ENCODE results near the gene RELA. TPM values are rescaled to one million over a fixed set of nuclear protein-coding genes. Genes with fewer than 3 reads are reported as not detected.

The RELA gene
- total RNA-seq, 1 donor from 2014 or later: 64.8 TPM

GRCh38 chr11:65609229-65609628 lies 53.5 kb downstream of the RELA start:
- peaks cover 8% of the 10 kb centered on the region for H3K36me3 Mint-ChIP-seq
- no peak overlapping the region for H3K27ac Mint-ChIP-seq
- peaks cover 23% of the 10 kb centered on the region for H3K4me1 Mint-ChIP-seq (ENCODE audit: unreplicated experiment)
- TF ChIP-seq CTCF (conservative IDR thresholded peaks at IDR 0.05): no peak
- no peaks in the 10 kb centered on the region for H3K27me3 Mint-ChIP-seq
- no peak overlapping the region for H3K4me3 Mint-ChIP-seq
- no peak for DNase-seq (ENCODE audit: extremely low spot score, unreplicated experiment)
- H3K9me3 Mint-ChIP-seq: no peaks in the 10 kb centered on the region

GRCh38 chr11:65607614-65608426 lies 54.9 kb downstream of the RELA start:
- Mint-ChIP-seq H3K27ac (no peak overlapping the region), H3K4me1 (ENCODE audit: unreplicated experiment) (peaks cover 23% of the 10 kb centered on the region), H3K36me3 (peaks cover 13% of the 10 kb centered on the region), H3K27me3 (no peaks in the 10 kb centered on the region), H3K4me3 (peak overlapping the region; percentile 52), H3K9me3 (no peaks in the 10 kb centered on the region)
- no peak for DNase-seq (ENCODE audit: extremely low spot score, unreplicated experiment)
- TF ChIP-seq CTCF (conservative IDR thresholded peaks at IDR 0.05): no peak

GRCh38 chr11:65606876-65607613 lies 55.7 kb downstream of the RELA start:
- Mint-ChIP-seq H3K27me3 (no peaks in the 10 kb centered on the region), H3K36me3 (peaks cover 9% of the 10 kb centered on the region), H3K27ac (no peak overlapping the region), H3K4me3 (peak overlapping the region; percentile 76), H3K4me1 (ENCODE audit: unreplicated experiment) (peaks cover 18% of the 10 kb centered on the region), H3K9me3 (no peaks in the 10 kb centered on the region)
- TF ChIP-seq CTCF (conservative IDR thresholded peaks at IDR 0.05): no peak
- peak; percentile 93 for DNase-seq (ENCODE audit: extremely low spot score, unreplicated experiment)

- H3K27me3 Mint-ChIP-seq: no peaks in the 10 kb centered on the region
- H3K4me1 Mint-ChIP-seq (ENCODE audit: unreplicated experiment): peaks cover 2% of the 10 kb centered on the region
Measured at GRCh38 chr11:65604258-65604657, 58.5 kb downstream of the RELA start.

More at GRCh38 chr11:65604258-65604657, 58.5 kb downstream of the RELA start:
- no peak for DNase-seq (ENCODE audit: extremely low spot score, unreplicated experiment)
- no peak for TF ChIP-seq CTCF (conservative IDR thresholded peaks at IDR 0.05)
- Mint-ChIP-seq H3K4me3 (no peak overlapping the region), H3K36me3 (peaks cover 9% of the 10 kb centered on the region), H3K9me3 (no peaks in the 10 kb centered on the region), H3K27ac (no peak overlapping the region)

Small RNAs within 50 kb of the gene (microRNA-seq; reads per million reads assigned to microRNA genes)
- not detected for gene MIR4489
- gene MIR4690: not detected

Other genes starting within 250 kb of the RELA start
- gene NEAT1, start 240.1 kb downstream of the RELA start, total RNA-seq (ENCODE audit: low replicate concordance): 229 and 395 TPM in 2 replicates
- gene MALAT1, start 163.9 kb downstream of the RELA start, total RNA-seq (ENCODE audit: low replicate concordance): 4,133 and 6,276 TPM in 2 replicates
- 79.4 and 80.4 TPM in 2 replicates for gene SCYL1, start 137.8 kb downstream of the RELA start, total RNA-seq (ENCODE audit: low replicate concordance)
- gene LTBP3, start 104.6 kb downstream of the RELA start, total RNA-seq (ENCODE audit: low replicate concordance): 71.8 and 74.1 TPM in 2 replicates
- gene ZNRD2, start 92.4 kb downstream of the RELA start, total RNA-seq (ENCODE audit: low replicate concordance): 32.2 and 33.9 TPM in 2 replicates
- 55.7 and 56.1 TPM in 2 replicates for gene FAM89B, start 90.4 kb downstream of the RELA start, total RNA-seq (ENCODE audit: low replicate concordance)
- 10.9 and 14.7 TPM in 2 replicates for gene EHBP1L1, start 86.9 kb downstream of the RELA start, total RNA-seq (ENCODE audit: low replicate concordance)
- 0.36 and 1.1 TPM in 2 replicates for gene KCNK7, start 67.1 kb downstream of the RELA start, total RNA-seq (ENCODE audit: low replicate concordance)
- gene MAP3K11, start 48.7 kb downstream of the RELA start, total RNA-seq (ENCODE audit: low replicate concordance): 56.7 and 61.9 TPM in 2 replicates
- gene PCNX3, start 47.1 kb downstream of the RELA start, total RNA-seq (ENCODE audit: low replicate concordance): 44.9 and 49.2 TPM in 2 replicates
- 26.5 and 26.8 TPM in 2 replicates for gene SIPA1, start 24.8 kb downstream of the RELA start, total RNA-seq (ENCODE audit: low replicate concordance)
- gene KAT5, start 49.3 kb upstream of the RELA start, total RNA-seq (ENCODE audit: low replicate concordance): 61.7 and 77.6 TPM in 2 replicates
- gene RNASEH2C, start 57.9 kb upstream of the RELA start, total RNA-seq (ENCODE audit: low replicate concordance): 51.7 and 69.4 TPM in 2 replicates
- 16.6 and 38.9 TPM in 2 replicates for gene AP5B1, start 118.1 kb upstream of the RELA start, total RNA-seq (ENCODE audit: low replicate concordance)
- 7.7 and 39.8 TPM in 2 replicates for gene OVOL1, start 124.1 kb upstream of the RELA start, total RNA-seq (ENCODE audit: low replicate concordance)
- gene SNX32, start 171.0 kb upstream of the RELA start, total RNA-seq (ENCODE audit: low replicate concordance): 0.76 and 4.2 TPM in 2 replicates
- gene CFL1, start 195.3 kb upstream of the RELA start, total RNA-seq (ENCODE audit: low replicate concordance): 947 and 981 TPM in 2 replicates
- 67.9 and 72.4 TPM in 2 replicates for gene MUS81, start 197.5 kb upstream of the RELA start, total RNA-seq (ENCODE audit: low replicate concordance)
- 5.5 and 24.5 TPM in 2 replicates for gene EFEMP2, start 209.9 kb upstream of the RELA start, total RNA-seq (ENCODE audit: low replicate concordance)
- gene CTSW, start 216.9 kb upstream of the RELA start, total RNA-seq (ENCODE audit: low replicate concordance): not detected in 2 replicates
- 50.9 and 74.7 TPM in 2 replicates for gene FIBP, start 225.6 kb upstream of the RELA start, total RNA-seq (ENCODE audit: low replicate concordance)
- gene CCDC85B, start 227.8 kb upstream of the RELA start, total RNA-seq (ENCODE audit: low replicate concordance): 8.2 and 14.3 TPM in 2 replicates
- gene FOSL1, start 237.5 kb upstream of the RELA start, total RNA-seq (ENCODE audit: low replicate concordance): 2.1 and 11.1 TPM in 2 replicates

All from type B pancreatic cell (in vitro differentiated cells).